NCI-H1930 (cell line): ENCODE measurements around the gene PBX1.

Source experiments
- DNase-seq, 2 experiments: peaks; one replicate each; lab custom pipeline; 2025; lab: John Stamatoyannopoulos, UW

The PBX1 gene

DNA sequence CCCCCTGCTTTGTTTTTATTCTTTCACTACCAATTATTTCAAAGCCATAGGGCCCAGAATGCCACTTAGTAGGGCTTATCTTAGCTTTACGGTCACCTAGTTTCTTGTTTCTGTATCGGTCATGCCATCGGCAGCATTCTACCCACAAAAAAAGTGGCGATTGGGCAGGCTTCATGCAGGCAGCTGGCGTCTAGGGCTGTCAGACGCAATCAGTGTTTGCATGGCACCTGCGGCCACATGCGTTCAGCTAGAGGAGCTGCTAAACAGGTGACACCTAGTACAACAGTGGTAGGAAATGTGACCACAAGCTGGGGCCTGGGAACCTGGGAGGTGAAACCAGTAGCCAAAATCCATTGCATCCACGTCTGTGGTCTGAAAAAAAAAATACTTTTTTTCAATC is 262.7 kb downstream of the PBX1 start:
- DNase-seq, result no peak

DNA sequence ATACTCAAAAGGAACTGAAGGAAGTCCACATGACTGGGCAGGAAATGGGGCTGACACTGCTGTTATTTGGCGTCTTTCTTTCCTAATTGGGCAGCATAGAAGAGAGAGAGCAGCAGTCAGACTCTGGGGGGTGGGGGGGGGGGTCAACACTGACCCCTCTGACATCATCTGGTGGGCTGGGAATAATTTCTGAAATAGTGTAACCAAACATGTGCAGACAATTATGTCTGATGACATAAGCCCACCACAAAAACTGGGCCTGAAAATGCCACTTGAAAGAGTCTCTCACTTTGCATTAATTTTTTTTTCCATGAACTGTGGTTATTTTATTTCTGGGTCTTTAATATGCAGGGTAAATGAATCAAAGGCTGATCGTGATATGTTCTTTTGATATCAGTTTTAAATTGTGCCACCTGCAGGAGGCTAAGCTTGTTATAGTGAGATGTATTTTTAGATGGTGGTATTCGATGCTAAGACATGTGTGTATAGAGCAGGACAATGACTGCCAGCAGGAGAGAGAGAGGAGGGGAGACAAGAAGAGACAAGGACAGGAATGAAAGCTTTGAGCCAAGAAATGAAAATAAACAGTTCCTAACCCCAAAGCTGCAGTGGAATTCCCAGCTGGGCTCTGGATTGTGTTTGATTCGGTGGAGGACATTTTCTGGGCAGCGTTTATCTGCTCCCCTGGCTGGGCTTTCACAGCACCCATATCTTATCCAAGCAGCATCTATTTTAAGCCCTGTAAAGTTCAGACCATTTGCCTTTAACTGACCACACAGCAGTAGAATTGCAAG is 264.7 kb downstream of the PBX1 start:
- DNase-seq, result no peak

DNA sequence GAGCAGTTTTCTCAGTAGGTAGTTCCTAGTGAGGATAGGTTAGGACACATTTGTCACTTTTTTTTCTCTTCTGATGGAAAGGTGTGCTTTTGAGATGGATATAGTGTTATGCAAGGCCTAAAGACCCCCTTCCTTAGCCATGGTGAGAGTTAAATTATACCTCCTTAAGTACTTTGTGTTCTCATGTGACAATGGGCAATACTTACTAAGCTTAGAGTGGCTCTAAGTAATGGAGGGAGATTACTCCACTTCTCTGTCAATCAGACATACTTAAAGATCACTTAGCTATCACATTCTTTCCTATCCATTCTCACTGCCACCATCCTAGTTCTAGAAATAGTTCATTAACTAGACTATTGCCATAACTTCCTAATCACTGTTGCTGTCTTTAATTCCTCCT is 265.6 kb downstream of the PBX1 start:
- DNase-seq, result no peak

DNA sequence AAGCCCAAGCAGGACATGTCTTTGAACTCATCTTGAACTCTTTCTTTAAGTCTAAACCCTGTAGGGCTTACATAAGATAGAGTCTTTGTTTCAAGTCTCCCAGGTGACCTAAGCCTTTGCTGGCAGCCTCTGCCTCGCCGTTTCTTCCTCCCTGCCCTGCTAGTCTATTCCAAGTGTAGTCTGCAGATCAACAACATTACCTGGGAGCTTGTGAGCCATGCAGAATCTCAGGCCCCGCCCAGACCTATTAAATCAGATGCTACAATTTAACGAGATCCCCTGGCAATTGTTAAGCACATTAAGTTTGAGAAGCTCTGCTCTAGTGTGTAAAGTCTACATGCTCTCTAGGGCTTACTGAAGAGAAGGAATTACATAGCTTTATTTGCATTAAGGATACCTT is 271.6 kb downstream of the PBX1 start:
- DNase-seq, result no peak

DNA sequence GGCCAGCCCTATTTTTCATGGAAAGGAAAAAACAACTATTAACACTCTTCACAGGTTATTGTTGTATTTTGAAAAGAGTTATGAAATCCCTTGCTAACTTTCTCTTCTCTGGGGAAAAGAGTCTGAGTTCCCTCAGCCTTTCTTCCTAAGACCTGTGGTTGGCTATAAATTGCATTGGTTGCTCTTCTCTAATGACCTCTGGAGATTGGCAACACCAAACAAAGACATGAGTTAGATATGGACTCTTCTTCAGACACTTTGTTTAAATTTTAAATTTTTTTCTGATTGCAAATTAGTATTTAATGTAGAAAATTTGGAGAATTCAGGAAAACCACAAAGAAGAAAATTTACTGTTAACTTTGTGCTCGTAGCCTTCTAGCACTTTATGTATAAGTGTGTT is 275.7 kb downstream of the PBX1 start:
- DNase-seq, result no peak

DNA sequence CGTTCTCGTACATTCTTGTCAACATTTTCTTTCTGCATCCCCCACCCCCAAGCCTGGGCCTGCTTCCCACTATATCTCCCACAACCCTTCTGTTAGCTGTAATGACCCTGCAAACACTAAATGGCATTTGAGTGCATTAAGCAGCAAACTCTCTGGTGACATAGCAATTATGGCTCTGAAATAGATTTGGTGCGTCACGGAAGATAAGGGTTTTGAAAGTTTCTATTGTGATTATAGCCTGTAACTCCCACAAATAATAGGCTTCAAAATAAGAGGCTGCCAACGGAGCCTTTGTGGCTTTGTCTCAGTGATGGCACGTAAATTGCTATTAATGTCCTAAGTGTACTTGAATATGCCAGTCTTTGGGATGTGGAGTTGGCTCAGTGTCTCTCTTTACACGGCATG is 277.6 kb downstream of the PBX1 start:
- DNase-seq, result peak; percentile 73 to 97

DNA sequence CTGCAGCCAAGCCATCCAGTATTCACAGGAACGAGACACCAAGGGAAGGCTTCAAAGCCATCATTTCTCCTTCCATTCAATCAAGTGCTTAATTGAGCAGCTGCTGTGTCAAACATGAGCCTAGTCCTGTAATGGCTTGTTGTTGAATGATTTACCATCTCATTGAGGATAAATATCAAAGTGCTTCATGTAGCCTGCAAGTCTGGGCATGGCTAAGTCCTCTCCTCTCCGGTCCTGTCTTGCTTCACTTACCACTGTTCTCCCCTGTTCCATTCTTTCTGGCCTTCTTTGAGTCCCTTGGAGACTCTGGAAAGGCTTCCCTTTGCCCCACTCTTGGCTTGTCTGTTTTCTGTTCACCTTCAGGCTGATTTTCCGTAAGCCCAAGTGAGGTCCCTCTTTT is 279.8 kb downstream of the PBX1 start:
- DNase-seq, result no peak

DNA sequence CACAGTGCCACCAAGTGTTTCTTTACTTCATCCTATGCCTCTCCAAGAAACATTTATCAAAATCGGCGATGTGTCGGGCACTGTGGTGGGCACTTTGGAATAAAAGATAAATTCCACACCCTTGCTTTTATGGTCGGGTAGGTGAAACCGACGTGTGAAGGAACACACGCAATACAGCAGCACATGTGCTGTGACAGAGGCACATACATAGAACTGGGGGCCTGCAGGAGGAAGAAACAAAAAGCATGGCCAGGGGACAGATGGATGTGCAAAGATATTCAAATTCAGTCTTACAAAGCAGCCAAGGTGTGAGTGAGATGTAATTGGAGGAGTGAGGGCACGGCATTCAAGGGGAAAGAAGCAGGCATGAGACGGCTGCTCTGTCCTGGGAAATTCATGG is 282.0 kb downstream of the PBX1 start:
- no peak for DNase-seq

DNA sequence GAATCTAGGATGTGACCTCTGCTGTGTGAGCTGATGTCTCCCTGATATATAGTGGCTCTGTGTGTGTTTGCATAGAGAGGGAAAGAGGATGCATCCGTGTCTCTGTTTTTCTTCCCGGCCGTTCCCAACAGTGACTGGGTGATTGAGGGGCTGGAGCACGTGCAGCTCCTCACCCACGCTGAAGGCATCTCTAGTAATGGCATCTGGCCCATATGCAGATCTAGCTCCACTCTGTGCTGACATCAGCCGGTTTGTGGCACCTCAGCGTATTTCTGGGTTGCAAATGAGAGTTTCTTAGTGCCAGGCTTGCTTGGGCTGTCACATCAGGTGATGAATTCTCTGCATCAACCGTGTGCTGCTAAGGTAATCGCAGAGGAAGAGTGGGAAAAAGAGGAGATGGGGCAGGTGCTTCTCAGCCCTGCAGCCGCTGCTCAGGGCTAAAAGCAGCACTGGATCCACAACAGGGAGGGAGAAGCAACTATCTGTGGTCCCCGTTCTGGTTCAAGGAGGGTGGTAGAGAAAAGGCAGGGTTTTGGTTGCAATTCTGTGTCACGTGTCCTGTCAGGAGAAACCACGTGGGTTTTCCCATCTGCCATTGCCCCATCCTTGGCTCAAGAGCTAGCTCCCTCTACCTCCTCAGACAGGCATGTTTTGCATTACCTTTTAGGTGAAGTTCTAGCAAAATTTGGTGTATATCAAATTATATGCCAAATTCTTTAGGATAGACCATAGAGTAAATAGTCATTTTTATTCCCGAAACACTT is 282.9 kb downstream of the PBX1 start:
- no peak for DNase-seq

DNA sequence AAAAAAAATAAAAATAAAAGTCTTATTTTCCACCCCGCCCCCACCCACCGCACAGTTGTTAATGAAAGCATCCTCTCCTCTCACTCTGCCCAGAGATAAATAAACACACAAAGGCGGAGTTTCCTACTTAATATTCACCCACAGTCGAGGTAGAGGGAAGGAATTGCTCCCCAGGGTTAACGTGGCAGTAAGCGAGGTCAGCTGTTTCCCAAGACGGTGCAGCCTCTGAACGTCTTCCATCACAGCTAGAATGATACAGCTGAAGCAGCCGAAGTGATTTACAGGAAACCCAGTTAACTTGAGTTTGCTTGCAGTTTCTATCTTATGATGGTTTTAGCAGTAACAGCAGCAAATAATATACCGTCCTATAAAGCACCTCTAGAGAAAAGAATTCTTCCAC is 283.9 kb downstream of the PBX1 start:
- DNase-seq, result no peak

DNA sequence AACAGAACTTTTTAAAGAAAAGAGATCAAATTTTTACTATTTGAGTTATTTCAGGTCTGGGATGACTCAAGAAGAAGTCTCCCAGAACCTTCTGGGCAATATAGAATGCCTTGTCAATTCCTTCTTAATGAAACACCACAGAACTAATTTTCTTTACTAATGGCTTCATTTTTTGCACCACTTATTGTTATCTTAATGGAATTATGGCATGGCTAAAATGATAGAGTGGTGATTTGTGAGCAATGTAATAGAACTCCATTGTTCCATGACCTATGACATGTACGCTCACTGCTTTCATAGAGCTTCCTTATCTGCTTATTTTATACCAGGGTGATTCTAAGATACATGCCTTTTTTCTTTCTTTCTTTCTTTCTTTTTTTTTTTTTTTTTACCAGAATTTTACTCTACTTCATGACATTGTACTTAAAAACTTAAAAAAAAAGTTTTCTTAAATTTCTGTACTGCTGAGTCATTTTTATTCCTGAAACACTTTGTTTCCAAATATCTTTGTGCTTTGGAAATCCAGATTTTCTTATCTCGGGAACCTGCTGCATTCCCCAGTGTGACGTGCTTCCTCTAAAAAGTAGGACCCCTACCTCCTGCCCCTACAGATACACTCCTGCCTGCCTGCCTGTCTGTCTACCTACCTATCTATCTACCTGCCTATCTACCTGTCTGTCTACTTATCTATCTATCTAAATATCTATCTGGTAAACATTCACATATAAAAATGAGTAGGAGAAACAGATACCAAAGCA is 284.9 kb downstream of the PBX1 start:
- no peak for DNase-seq

DNA sequence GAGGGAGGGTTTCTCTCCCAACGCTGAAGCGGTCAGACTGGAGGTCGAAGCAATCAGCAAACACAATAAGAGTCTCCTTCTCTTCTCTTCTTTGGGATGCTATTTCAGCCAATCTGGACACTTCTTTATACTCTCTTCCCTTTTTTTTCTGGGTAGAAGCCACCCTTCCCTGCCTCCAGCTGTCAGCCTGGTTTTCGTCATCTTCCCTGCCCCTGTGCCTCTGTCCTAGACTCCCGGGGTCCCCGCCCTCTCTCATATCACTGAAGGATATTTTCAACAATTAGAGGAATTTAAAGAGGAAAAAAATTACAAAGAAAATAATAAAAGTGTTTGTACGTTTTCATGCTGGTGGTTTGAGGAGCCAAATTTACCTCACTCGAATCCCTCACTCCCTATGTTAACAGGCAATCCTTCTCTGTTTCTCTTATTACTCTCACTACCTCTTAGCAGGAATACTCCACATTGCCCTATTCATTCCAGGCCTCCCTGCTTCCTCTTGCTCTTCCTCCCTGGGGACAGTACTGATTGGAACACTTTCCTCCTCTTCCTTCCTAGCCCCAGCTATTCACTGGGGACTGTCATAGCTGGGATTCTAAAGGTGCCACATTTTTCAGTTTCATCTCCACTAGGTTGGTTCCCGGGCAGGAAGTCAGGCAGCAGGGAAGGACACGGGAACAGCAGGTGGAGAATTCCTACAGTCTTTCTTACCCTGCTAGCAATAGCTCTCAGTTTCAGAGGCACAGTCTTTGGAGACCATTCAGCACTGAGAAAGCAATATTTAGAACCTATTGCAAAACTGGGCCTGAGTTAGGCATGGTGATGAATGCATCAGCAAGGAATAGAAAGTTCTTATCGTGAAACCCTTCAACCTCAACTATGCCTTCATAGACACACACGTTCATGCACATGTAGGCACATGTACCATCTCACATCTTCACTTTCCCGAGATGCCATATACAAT is 288.0 kb downstream of the PBX1 start:
- no peak for DNase-seq

DNA sequence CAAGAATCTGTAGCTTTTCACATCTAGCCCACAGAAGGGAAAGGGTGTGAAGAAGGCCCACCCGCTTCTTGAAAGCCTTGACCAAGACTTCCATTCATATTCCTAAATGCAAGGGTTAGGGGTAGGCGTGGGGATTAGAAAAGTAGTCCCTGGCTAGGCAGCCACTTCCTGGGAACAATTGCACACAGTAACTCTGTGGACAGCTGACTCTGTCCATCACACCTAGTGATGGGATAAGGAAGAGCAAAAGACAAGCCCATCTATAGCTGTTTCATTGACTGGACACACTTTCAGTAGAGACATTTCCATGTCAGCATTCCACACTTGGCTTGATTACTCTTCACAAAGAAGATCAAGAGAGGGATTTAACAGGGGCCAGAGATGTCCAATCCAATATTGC is 294.2 kb downstream of the PBX1 start:
- DNase-seq, result no peak

DNA sequence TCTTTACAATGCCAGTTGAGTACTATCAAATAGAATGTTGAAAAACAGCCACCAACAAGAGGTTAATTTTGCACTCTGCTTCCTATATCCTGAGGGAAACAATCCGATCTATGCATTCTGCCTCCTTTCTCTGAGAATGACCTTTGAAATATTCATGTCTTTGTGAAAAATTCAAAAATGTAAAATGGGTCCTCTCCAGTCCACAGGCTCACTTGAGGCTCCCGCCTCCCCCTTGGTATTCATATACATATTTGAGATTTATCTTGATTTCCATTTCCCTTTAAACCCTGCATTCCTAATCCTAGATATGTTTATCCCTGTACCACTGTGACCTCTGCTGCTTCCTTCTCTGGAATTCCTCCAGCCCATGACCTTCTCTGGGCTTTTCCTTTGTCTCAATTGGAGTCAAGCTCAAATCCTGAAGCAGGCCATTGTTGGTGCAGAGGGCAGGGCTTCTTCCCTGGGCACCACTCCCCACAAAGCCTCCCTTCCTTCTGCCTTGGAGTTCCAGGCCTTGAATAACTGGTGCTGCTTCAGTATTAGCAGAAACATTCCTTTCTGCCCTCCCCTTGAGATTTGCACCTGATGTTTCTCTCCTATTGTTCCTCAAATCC is 296.8 kb downstream of the PBX1 start:
- no peak for DNase-seq

DNA sequence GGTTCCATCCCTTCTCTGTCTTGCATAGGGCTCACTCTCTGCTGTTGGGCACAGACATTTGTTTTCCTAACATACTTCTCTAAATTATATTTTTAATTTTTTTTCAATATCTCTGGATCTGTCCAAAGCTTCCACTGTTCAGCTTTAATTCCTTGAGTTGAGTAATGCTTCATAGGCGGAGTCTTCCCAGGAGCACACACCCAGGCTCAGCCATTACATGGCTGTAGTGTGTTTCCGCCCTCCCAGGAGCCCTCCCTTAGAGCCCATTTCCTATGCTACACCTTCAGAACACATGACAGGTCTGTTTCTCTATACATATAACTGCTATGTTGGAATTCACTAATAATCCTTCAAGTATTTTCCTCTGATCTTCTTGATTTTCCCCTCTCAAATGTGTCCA is 297.4 kb downstream of the PBX1 start:
- no peak for DNase-seq

DNA sequence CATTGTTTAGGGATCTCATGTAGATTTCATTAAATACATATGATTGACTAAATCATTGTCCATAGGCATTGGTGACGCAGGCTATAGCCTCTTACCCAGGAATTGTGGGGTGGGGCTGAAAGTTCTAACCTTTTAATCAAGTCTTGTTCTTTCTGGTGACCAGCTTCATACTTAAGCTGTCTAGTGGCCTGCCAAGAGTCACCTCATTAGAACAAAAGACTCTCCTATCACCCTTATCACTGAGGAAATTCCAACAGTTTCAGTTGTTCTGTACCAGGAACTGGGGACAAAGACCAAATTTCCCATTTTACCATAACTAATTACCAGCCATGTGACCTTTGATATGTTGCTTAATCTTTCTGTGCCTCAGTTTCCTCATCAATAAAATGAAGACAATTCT is 298.5 kb downstream of the PBX1 start:
- no peak for DNase-seq

DNA sequence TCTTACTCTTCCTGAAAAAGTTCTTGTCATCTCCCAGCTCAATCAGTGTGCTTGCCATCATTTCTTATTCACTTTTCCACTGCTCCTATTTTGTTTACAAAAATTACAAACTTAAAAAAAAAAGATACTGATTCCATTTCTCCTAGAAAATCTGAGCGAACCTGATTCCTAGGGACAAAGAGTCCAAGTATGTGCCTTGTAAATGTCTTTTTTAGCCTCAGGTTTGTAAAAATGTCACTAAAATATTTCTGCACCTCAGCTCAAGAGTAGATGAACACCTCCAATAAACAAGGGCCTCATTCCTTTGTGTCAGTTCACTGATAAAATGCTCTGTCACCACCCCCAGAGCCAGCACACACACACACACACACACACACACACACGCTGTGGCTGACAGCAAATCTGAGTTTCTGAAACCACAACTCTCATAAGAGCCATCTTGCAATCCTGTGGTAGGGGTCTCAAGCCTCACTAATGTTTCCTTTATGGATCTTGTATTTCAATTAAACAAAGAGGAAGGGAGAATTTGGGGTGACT is 299.2 kb downstream of the PBX1 start:
- no peak for DNase-seq

DNA sequence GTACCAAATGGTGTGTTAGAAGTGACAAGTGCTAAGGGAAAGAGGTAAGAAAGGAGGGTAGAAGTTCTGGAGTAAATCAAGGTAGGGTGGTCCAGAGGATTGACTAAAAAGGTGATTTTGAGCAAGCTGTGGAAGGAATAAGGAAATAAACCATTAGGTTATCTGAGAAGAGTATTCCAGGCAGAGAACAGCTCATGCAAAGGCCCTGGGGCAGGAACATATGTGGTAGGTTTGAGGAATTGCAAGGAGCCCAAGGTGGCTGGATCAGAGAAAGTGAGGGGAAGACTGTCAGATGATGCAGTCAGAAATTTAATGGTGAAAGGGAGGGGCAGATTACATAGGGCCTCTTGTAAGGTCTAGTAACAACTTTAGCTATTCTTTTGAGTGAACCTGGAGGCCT is 302.6 kb downstream of the PBX1 start:
- no peak for DNase-seq

DNA sequence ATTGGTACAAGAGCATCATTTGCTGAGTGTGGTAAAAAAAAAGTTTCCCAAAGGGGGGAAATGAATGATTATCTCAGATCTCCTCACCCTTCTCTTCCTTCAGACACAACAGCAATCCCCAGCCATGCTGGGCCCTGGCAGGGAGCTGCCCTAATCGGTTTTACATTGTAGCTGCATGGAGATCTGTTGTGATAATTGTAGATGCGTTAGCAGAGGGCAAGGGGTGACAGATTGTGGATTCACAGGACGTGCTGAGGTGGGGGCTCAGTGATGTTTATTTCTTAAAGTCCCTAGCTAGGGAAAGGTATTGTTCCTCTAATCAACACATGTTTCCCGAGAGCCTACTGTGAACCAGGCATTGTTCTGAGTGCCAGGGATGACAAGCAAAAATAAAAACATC is 304.1 kb downstream of the PBX1 start:
- no peak for DNase-seq

DNA sequence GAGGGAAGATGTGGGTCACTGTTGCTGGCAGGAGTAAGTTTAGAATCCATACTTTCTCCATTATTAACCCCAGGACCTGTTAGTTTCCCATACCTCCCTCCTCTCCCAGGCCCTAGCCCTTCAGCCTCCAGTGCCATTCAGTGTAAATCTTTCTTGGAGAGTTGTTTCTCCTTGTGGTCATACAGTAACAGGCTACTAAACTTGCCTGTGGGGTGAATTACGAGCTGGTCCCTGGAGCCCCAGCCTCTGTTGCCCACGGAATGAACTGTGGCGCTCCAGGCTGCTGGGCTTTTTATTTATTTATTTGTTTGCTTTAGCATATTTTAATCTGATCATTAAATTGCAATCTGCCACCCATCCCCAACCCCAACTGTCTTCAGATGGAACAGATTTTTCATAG is 305.2 kb downstream of the PBX1 start:
- no peak for DNase-seq

DNA sequence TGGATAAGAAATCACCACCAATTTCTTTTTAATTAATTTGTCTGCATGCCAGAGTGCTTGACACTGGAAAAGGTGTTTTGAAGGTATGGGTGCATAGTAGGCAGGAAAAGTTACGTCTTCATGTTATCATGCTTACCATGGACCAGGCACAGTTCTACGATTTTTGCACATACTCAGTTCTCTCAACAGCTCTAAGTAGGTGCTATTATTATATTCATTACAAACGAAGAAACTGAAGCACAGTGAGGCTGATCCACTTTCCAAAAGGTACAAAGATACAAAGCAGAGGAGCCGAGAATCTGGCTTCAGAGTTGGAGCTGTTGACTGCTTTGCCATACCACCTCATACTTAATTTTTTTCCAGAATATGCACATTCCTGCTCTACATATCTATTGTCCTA is 306.4 kb downstream of the PBX1 start:
- DNase-seq, result no peak
